Fibroblast of mammary gland (primary cell): Measurements from ENCODE around the gene GRIK1.
"Not testable (repeated sequence)": the region's sequence is repeated elsewhere in the genome, so short reads cannot be mapped to it uniquely, and the experiment has no call there.

Experiments
- DNase-seq: peaks from one replicate; pipeline ENCODE4 v3.0.0-alpha.2; 2010; ENCODE audit warnings: low read depth
- H3K4me3 ChIP-seq: 2 replicates; pipeline ENCODE4 v1.5.1; 2011; ENCODE audit warnings: low read depth, mild to moderate bottlenecking, low read length, moderate library complexity; ENCODE audit not compliant: control insufficient read depth
- CTCF ChIP-seq: conservative IDR thresholded peaks from 2 replicates; pipeline ENCODE4 v1.5.1; 2011; ENCODE audit warnings: low read depth, low read length, inconsistent platforms; ENCODE audit not compliant: control insufficient read depth, insufficient read depth

GRIK1 gene

GRCh38 chr21:29961291-29962027 lies 21.7 kb upstream of the GRIK1 start:
- no peak for TF ChIP-seq CTCF
- DNase-seq, result no peak
- no peak overlapping the region for H3K4me3 ChIP-seq

DNA sequence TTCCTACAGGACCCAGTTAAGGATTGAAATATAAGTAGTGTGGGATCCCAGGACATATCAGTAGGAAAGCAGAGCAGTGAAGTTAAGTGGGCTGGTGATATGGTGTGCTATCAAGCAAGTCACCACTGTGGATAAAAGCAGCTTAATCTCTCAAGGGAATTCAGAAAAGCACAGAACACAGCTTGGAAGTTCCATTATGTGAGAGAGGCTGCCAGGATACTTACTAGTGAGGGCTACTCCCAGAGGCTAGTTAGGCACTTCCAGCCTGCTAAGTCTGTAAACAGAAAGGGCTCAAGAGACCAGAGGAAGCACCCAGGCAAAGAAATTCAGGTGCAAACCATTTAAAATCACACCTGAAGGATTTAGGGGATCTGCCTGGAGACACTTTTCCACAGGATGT lies 18.8 kb upstream of the GRIK1 start:
- TF ChIP-seq CTCF, result no peak
- no peak overlapping the region for H3K4me3 ChIP-seq

GRCh38 chr21:29958035-29958434 lies 18.2 kb upstream of the GRIK1 start:
- H3K4me3 ChIP-seq, DNase-seq: not testable (repeated sequence)

More for the DNA sequence above, 18.8 kb upstream of the GRIK1 start:
- no peak for DNase-seq

DNA sequence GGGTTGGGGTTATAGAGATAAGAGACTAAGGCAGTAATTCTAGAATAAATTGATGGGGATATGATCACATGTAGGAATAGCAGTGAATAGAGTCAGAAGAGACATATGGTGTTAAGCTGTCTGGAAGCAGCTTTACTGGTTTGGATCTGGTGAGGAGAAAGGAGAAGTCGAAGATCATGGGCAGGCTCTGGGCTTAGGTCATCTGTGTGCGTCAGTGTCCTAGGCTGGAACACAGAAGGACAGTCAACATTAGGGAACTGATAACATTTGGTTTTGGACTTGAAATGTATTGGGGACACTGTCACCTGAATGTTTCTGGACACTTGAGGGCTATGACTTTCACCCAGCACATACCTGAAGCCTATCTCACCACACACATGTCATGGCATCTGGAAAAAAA lies 13.9 kb upstream of the GRIK1 start:
- no peak overlapping the region for H3K4me3 ChIP-seq
- DNase-seq, result no peak
- no peak for TF ChIP-seq CTCF

- DNase-seq, result no peak
- H3K4me3 ChIP-seq, result no peak overlapping the region
- no peak for TF ChIP-seq CTCF
Measured at GRCh38 chr21:29953072-29953471, 13.3 kb upstream of the GRIK1 start.

- no peak for DNase-seq
- no peak overlapping the region for H3K4me3 ChIP-seq
- TF ChIP-seq CTCF, result no peak
Measured at GRCh38 chr21:29951911-29952310, 12.1 kb upstream of the GRIK1 start.

- no peak overlapping the region for H3K4me3 ChIP-seq
- DNase-seq, result no peak
- TF ChIP-seq CTCF, result no peak
Measured at GRCh38 chr21:29949991-29950390, 10.2 kb upstream of the GRIK1 start.
